ENCODE data around the gene EVA1A.

EVA1A gene

GRCh38 chr2:75606761-75607399 lies 46.1 kb upstream of the EVA1A start:
- no peak overlapping the region for H3K4me3 ChIP-seq (ENCODE audit: insufficient read depth, low read length, poor library complexity, severe bottlenecking)
- no peaks in the 10 kb centered on the region for H3F3A ChIP-seq (ENCODE audit: insufficient read depth)
- TF ChIP-seq CTCF (IDR thresholded peaks at IDR 0.05; ENCODE audit: insufficient read depth, low read length, poor library complexity, severe bottlenecking) (no peak), EZH2phosphoT487 (conservative IDR thresholded peaks at IDR 0.05; ENCODE audit: low read length) (no peak)

GRCh38 chr2:75605770-75606529 lies 45.2 kb upstream of the EVA1A start:
- no peak overlapping the region for H3K27ac ChIP-seq (ENCODE audit: low read depth, low read length)
- no peak overlapping the region for H3K4me2 ChIP-seq (ENCODE audit: low read depth, low read length, poor library complexity, severe bottlenecking)
- no peak overlapping the region for H2AFZ ChIP-seq (ENCODE audit: low read depth, low read length, severe bottlenecking)
- no peaks in the 10 kb centered on the region for H3K9me3 ChIP-seq (ENCODE audit: insufficient read depth, low read length)
- no peaks in the 10 kb centered on the region for H3K9me2 ChIP-seq (replicated peaks; ENCODE audit: insufficient read depth, low read length)
- no peak overlapping the region for H3K4me3 ChIP-seq (ENCODE audit: insufficient read depth, low read length, poor library complexity, severe bottlenecking)
- no peaks in the 10 kb centered on the region for H3K36me3 ChIP-seq (ENCODE audit: low read length)
- no peaks in the 10 kb centered on the region for H3F3A ChIP-seq (ENCODE audit: insufficient read depth)
- H4K20me1 ChIP-seq (ENCODE audit: low read depth, low read length): no peaks in the 10 kb centered on the region
- H3K79me2 ChIP-seq (ENCODE audit: insufficient read depth, low read length): no peaks in the 10 kb centered on the region
- H3K27me3 ChIP-seq (ENCODE audit: low read length): no peaks in the 10 kb centered on the region
- no peak overlapping the region for H3K9ac ChIP-seq (ENCODE audit: low read length)
- no peak for TF ChIP-seq CTCF (IDR thresholded peaks at IDR 0.05; ENCODE audit: insufficient read depth, low read length, poor library complexity, severe bottlenecking)
- no peak for TF ChIP-seq EZH2phosphoT487 (conservative IDR thresholded peaks at IDR 0.05; ENCODE audit: low read length)

More at GRCh38 chr2:75606761-75607399, 46.1 kb upstream of the EVA1A start:
- Histone ChIP-seq H3K9ac (ENCODE audit: low read length) (no peak overlapping the region), H3K36me3 (ENCODE audit: low read length) (no peaks in the 10 kb centered on the region), H3K4me2 (ENCODE audit: low read depth, low read length, poor library complexity, severe bottlenecking) (no peak overlapping the region), H3K9me3 (ENCODE audit: insufficient read depth, low read length) (no peaks in the 10 kb centered on the region), H3K79me2 (ENCODE audit: insufficient read depth, low read length) (no peaks in the 10 kb centered on the region), H4K20me1 (ENCODE audit: low read depth, low read length) (no peaks in the 10 kb centered on the region), H3K27ac (ENCODE audit: low read depth, low read length) (no peak overlapping the region), H3K27me3 (ENCODE audit: low read length) (no peaks in the 10 kb centered on the region), H2AFZ (ENCODE audit: low read depth, low read length, severe bottlenecking) (no peak overlapping the region), H3K9me2 (replicated peaks; ENCODE audit: insufficient read depth, low read length) (no peaks in the 10 kb centered on the region)

GRCh38 chr2:75604484-75604883 lies 43.7 kb upstream of the EVA1A start:
- no peak overlapping the region for H3K4me2 ChIP-seq (ENCODE audit: low read depth, low read length, poor library complexity, severe bottlenecking)

More at GRCh38 chr2:75604484-75604883, 43.7 kb upstream of the EVA1A start:
- Histone ChIP-seq H3K79me2 (ENCODE audit: insufficient read depth, low read length) (no peaks in the 10 kb centered on the region), H3K27ac (ENCODE audit: low read depth, low read length) (no peak overlapping the region), H3K9me2 (replicated peaks; ENCODE audit: insufficient read depth, low read length) (no peaks in the 10 kb centered on the region), H3K9me3 (ENCODE audit: insufficient read depth, low read length) (no peaks in the 10 kb centered on the region), H4K20me1 (ENCODE audit: low read depth, low read length) (no peaks in the 10 kb centered on the region), H2AFZ (ENCODE audit: low read depth, low read length, severe bottlenecking) (no peak overlapping the region), H3K4me3 (ENCODE audit: insufficient read depth, low read length, poor library complexity, severe bottlenecking) (no peak overlapping the region), H3K9ac (ENCODE audit: low read length) (no peak overlapping the region), H3K36me3 (ENCODE audit: low read length) (no peaks in the 10 kb centered on the region), H3F3A (ENCODE audit: insufficient read depth) (no peaks in the 10 kb centered on the region), H3K27me3 (ENCODE audit: low read length) (no peaks in the 10 kb centered on the region)
- TF ChIP-seq CTCF (IDR thresholded peaks at IDR 0.05; ENCODE audit: insufficient read depth, low read length, poor library complexity, severe bottlenecking) (no peak), EZH2phosphoT487 (conservative IDR thresholded peaks at IDR 0.05; ENCODE audit: low read length) (no peak)
